ENCODE results near the gene ITGB2.
"Not testable (repeated sequence)": the region's sequence is repeated elsewhere in the genome, so short reads cannot be mapped to it uniquely, and the experiment has no call there.

The ITGB2 gene

GRCh38 chr21:44940116-44940631, 19.5 kb upstream of the ITGB2 start:
- DNase-seq: peak in 2 of 3 donors; percentile 39 to 58

DNA sequence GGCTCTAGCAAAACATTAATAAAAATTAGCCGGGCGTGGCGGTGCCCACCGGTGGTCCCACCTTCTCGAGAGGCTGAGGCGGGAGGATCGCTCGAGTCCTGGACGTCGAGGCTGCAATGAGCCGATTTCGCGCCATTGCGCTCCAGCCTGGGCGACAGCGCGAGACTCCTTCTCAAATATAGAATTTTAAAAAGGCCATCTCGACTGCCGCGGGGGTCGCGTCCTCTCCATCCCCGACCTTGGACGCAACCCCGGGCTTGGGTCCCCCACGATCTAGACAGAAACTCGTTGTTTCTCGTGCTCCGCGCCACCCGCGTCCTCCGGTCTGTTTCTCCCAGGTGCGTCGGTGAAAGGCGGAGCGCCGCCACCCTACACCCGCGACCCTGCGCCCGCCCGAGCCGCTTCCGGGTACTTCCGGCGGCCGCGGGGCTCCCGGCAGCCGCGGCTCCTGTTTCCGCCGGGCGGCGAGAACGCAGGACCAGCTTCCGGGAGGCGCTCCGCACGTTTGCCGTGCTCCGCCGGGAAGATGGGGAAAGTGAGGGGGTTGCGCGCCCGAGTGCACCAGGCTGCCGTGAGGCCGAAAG, 18.9 kb upstream of the ITGB2 start, which contains the start of gene SLX9:
Gene SLX9 (plus strand): TSS at position 498 of the 584 bp plus-strand sequence. CDS start 29 bp downstream, at position 527.
- DNase-seq: peak; percentile 75 to 91 (median 86)

DNA sequence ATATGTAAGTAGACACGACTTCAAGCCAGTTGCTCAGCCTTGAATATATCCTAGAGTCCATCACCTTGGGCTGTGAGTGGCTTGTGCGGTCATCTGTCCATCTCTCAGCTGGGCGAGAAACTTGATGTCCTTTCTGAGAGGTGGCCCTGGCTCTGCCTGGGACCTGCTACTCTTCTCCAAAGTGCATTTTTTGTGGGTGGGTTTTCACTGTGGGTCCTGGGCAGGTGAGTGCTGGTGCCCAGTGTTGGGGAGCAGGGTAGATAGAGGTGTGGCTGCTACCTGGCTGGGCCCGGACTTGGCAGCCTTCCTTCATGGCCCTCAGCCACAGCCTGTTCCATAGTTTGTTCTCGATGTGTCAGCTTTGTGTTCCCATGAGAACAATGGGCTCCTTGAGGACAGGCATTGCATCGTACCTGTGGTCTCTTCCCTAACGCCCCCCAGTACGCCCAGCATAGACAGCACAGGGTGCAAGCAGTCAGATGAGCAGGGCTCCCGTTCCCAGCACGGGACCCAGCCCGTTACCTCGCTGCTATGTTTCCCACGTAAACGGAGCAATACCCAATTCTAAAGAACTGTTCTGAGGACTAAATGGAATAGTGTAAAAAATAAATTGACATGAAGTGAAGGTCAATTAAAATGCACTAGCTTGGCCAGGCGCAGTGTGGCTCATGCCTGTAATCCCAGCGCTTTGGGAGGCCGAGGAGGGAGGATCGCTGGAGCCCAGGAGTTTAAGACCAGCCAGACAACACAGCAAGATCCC, 18.3 kb upstream of the ITGB2 start:
- no peak for DNase-seq

DNA sequence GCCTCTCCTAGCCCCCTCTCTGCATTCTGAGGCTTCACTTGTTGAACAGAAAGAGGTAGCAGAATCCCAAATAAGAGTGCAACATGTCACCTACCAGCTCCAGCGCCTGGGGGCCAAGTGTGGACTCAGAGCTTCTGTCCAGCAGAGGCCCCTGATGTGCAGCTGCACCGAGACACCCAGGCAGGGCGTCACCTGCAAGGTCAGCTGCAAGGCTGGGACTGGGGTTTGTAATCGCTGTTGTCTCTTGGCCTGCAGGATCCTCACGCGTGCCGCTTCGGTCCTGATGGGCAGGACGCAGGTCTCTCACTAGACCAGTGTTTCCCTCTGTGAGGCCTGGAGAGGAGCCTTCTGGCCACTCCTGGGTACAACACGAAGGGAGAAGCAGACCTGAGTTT, 14.8 kb upstream of the ITGB2 start:
- DNase-seq: no peak

DNA sequence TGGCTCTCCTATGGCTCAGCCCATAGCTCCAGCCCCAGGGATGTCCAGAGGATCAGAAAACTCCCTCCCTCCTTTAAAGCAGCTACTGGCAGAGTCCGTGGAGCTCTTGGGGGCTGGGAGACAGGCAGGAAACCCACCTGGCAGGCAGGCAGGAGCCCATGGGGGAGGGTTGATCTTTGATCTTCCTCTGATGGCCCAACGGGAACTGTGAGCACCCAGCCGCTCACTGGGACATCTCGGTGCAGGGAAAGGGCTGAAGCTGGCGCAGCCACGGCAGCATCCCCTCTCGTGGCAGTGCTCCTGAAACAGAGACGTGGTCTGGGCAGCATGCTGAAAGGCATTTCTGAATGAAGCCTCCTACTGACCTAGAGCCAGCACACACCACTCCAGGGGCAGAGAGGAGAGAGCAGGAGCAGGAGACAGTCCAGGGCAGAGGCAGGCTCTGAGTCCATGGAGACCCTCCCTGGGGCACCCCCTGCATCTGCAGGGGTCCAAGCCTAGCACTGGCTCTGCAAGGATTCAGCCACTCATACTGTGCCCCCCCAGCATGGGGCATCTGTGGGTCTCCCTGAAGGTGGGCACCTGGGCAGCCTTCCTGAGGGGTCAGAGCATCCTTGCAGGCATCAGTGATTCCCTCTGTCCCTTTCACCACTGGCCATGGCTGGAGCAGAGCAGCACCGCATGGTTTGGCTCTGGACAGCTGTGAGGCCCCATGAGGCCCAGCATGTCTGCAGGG, 14.3 kb upstream of the ITGB2 start:
- no peak for DNase-seq

GRCh38 chr21:44934276-44934675, 13.6 kb upstream of the ITGB2 start:
- no peak for DNase-seq

GRCh38 chr21:44933918-44934260, 13.2 kb upstream of the ITGB2 start:
- no peak for DNase-seq

DNA sequence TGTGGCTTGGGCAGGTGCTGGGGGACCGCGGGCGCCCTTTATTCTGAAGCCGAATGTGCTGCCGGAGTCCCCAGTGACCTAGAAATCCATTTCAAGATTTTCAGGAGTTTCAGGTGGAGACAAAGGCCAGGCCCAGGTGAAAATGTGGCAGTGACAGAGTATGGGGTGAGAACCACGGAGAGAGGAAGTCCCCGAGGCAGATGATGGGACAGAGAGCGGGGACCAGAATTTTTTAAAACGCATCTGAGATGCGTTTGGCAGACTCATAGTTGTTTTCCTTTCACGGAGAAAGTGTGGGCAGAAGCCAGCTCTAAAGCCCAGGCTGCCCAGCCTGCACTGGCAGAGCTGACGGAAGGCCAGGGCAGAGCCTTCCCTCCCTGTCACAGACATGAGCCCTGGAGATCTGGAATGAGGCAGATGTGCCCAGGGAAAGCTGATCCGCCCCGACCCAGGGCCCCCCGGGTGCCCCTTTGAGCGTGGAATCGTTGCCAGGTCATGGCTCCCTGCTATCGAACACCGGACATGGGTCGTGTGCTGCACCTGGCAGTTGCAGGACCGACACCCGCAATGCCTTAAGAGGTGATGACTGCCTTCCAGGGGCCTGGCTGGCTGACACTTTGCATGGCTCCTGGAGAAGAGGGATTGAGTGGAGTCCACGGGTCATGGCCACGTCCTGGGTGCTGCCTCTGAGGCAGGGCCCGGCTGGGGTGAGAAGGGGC, 12.7 kb upstream of the ITGB2 start:
- no peak for DNase-seq

- peak; percentile 49 to 85 (median 69) for DNase-seq
Measured at GRCh38 chr21:44932408-44933181, 11.9 kb upstream of the ITGB2 start.

DNA sequence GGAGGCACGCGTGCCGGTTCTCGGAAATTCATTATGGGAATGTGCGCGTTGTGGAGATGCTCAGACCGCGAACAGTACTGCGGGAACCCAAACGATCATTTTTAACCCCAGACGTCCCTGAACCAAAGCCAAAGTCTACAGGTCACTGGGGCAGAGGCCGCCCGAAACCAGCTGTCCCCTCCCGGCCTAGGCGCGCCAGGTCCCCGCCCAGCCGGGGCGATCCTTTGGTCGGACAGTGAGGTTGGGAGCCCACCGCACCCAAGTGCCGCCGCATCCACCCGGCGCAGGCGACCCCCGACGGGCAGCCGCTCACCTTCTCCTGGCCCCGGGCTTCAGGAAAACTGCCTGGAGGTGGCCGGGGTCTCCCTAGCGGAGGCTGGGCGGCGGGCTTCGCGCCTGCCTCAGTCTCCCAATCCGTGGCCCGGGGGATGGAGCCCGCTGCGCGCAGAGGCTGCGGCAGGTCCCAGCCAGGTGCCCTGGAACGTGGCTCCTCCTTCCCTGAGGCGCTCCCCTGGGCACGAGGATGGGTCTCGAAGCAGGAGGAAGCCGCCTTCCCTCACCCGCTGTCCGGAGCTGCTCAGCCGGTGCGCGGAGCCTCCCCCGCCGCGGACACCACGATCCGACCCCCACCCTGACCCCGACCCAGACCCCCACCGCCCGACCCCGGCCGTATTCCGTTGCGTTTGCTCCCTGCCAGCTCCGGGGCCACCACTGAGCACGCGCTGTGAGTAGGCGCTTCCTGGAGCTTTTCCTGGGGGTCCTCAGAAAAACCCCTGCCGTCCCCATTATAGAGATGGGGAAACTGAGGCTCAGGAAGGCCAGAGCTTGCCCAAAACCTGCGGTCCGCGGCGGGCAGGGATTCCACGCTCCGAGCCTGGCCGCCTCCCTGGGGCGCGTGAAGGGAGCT, 11.1 kb upstream of the ITGB2 start:
- DNase-seq: no peak

DNA sequence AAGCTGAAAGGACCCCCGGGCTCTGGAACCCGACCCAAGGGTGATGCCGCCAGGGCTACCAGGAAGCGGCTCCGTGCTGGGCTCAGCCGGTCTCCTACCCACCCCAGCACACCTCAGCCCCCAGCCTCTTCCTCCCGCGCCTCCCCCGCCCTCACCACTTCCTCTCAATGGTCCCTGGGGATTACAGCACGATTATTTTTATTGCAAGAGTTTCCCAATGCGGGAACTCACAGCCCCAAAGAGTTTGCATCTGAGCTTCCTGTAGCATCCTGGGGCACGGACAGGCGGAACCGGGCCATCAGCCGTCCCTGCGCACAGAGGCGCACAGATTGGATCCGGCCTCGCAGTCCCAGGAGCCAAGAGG, 10.4 kb upstream of the ITGB2 start:
- DNase-seq: peak; percentile 81 to 88 (median 83)

GRCh38 chr21:44930543-44930981, 9.9 kb upstream of the ITGB2 start:
- DNase-seq: peak; percentile 33 to 58 (median 55)

- DNase-seq: no peak
Measured at GRCh38 chr21:44929799-44930542, 9.3 kb upstream of the ITGB2 start.

- no peak for DNase-seq
Measured at GRCh38 chr21:44929242-44929798, 8.6 kb upstream of the ITGB2 start.

GRCh38 chr21:44928500-44929241, 8.0 kb upstream of the ITGB2 start:
- DNase-seq: not testable (repeated sequence)

DNA sequence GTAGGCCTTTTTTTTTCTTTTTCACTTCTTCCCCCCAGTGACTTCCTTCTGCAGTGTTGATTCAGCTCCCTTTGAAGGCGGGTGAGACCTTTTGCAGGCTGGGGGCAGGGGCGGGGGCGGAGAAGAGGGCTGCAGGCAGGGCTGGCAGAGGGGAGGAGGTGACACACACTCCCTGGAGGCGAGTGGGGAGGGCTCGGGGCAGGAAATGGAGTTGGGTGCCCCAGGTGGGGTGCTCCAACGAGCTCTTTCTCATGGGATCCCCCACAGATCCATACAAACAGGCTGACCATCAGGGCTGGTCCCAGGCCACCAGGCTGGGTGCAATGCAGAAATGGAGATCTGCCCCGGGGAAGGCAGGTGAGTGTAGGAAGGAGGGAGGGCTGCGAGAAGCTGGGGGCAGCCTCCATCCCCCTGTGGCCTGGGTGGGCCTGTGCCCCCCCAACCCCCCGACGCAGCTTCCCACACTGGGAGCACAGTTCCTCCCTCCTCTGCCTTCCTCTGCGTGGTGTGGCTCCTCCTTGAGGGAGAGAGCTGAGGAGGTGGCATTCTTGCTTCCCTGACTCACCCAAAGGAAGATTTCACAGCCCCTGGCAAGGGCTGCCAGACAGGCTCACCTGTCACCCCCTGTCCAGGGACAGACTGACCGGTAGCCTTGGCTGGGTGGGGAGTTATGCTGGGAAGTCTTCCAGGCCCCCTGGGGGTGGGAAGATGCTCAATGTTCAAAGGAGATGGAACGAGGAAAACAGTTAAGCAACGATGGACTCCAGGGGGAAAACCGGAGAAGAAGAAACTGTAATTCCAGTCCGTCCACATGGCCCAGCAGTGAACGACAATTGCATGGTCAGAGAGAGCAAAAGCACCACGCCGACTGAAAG, 7.1 kb upstream of the ITGB2 start:
- peak; percentile 85 to 89 (median 89) for DNase-seq

GRCh38 chr21:44927259-44927586, 6.5 kb upstream of the ITGB2 start:
- no peak for DNase-seq

All from suppressor macrophage treated with lipopolysaccharide for 1 hour (primary cell).